ENCODE measurements around the gene IRF7. TPM values are rescaled to one million over a fixed set of nuclear protein-coding genes. Genes with fewer than 3 reads are reported as not detected.

The IRF7 gene
- total and polyA plus RNA-seq, 8 donors: 9.8 to 50.4 (median 14.3) TPM

- Histone ChIP-seq H3K27ac (no peak within 1 kb of the TSS), H3K9me3 (no peaks in the 10 kb centered on the region), H3K27me3 (peaks cover 14 to 46% of the 10 kb centered on the region in 2 donors), H3K4me1 (peaks cover 0 to 13% of the 10 kb centered on the region in 2 donors), H3K4me3 (no peak within 1 kb of the TSS), H3K36me3 (no peaks in the 10 kb centered on the region)
- ATAC-seq: no peak
- no peak for TF ChIP-seq CTCF (IDR thresholded peaks at IDR 0.05)
- intact Hi-C loops (cut with DNase I): no loop called here
- DNase-seq: no peak
These were observed 9.2 kb upstream of the IRF7 start, which contains the start of gene CDHR5 for GRCh38 chr11:624705-625635. CDHR5 (minus strand) TSS chr11:624955; CDS start chr11:624902, 53 bp downstream.

- no peak for TF ChIP-seq CTCF (IDR thresholded peaks at IDR 0.05)
- no peak for ATAC-seq
- intact Hi-C loops (cut with DNase I): no loop called here
- Histone ChIP-seq H3K27ac (no peak overlapping the region), H3K36me3 (no peaks in the 10 kb centered on the region), H3K4me3 (no peak overlapping the region), H3K27me3 (peaks cover 14 to 46% of the 10 kb centered on the region in 2 donors), H3K9me3 (no peaks in the 10 kb centered on the region), H3K4me1 (peaks cover 0 to 13% of the 10 kb centered on the region in 2 donors)
- DNase-seq: no peak
These were observed 8.4 kb upstream of the IRF7 start for GRCh38 chr11:623999-624704.

GRCh38 chr11:623349-623869 lies 7.7 kb upstream of the IRF7 start:
- Histone ChIP-seq H3K4me1 (peaks cover 0 to 13% of the 10 kb centered on the region in 2 donors), H3K4me3 (no peak overlapping the region)

GRCh38 chr11:621838-622237 lies 6.1 kb upstream of the IRF7 start:
- H3K4me3 ChIP-seq: no peak overlapping the region
- intact Hi-C loops (cut with DNase I): no loop called here
- no peak for TF ChIP-seq CTCF (IDR thresholded peaks at IDR 0.05)
- H3K27ac ChIP-seq: no peak overlapping the region
- DNase-seq (no peak), ATAC-seq (no peak)
- H3K27me3 ChIP-seq: peaks cover 14 to 29% of the 10 kb centered on the region in 2 donors
- H3K4me1 ChIP-seq: peaks cover 0 to 19% of the 10 kb centered on the region in 2 donors
- H3K36me3 ChIP-seq: no peaks in the 10 kb centered on the region
- no peaks in the 10 kb centered on the region for H3K9me3 ChIP-seq

More at GRCh38 chr11:623349-623869, 7.7 kb upstream of the IRF7 start:
- DNase-seq (no peak), ATAC-seq (no peak)
- no peaks in the 10 kb centered on the region for H3K9me3 ChIP-seq
- no peak for TF ChIP-seq CTCF (IDR thresholded peaks at IDR 0.05)
- H3K27me3 ChIP-seq: peaks cover 14 to 43% of the 10 kb centered on the region in 2 donors
- no peak overlapping the region for H3K27ac ChIP-seq
- intact Hi-C loops (cut with DNase I): no loop called here
- H3K36me3 ChIP-seq: no peaks in the 10 kb centered on the region
